ENCODE measurements around the gene CHSY1. TPM values are rescaled to one million over a fixed set of nuclear protein-coding genes. Genes with fewer than 3 reads are reported as not detected.

Gene CHSY1
- total and polyA plus RNA-seq, 2 of the 4 experiments (the other 2 are of a cell fraction), result 40.9 to 53.2 TPM

DNA sequence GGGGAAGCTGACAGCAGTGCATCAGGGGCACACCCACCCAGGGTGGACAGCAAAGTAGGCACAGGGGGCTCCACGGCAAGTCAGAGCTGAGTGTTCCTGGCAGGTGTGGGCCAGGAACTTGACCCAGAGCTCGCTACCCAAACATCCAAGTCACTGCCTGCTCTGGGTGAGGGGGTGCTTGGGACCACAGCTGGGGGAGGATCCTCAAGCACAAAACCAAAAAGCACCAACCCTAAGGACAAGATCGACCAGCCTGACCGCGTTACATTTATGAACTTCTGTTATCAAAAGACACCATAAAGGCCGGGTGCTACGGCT lies 101.2 kb downstream of the CHSY1 start:
- Histone ChIP-seq H3K27me3 (ENCODE audit: control insufficient read depth, insufficient read depth, low read length) (no peaks in the 10 kb centered on the region), H4K5ac (ENCODE audit: low read depth, low read length) (no peak overlapping the region), H3K4me1 (ENCODE audit: control insufficient read depth, insufficient read depth, low read length) (peaks cover under 1% of the 10 kb centered on the region), H3K4me2 (ENCODE audit: low read depth, low read length) (no peak overlapping the region), H3K9ac (ENCODE audit: low read depth, low read length) (no peak overlapping the region), H4K20me1 (ENCODE audit: insufficient read depth, low read length) (no peaks in the 10 kb centered on the region), H2BK15ac (ENCODE audit: low read depth, low read length) (no peak overlapping the region), H3K36me3 (ENCODE audit: control insufficient read depth, insufficient read depth, low read length) (no peaks in the 10 kb centered on the region), H3K27ac (ENCODE audit: insufficient read depth, low read length) (no peak overlapping the region), H2AK9ac (replicated peaks; ENCODE audit: low read depth, low read length, poor library complexity) (no peak overlapping the region), H3K23ac (ENCODE audit: low read depth, low read length) (no peak overlapping the region), H2AFZ (replicated peaks; ENCODE audit: low read length, poor library complexity) (no peak overlapping the region), H3K56ac (ENCODE audit: extremely low read depth, insufficient read depth, low read length) (no peak overlapping the region), H2BK20ac (ENCODE audit: low read depth, low read length) (no peak overlapping the region), H4K91ac (ENCODE audit: insufficient read depth, low read depth, low read length) (no peak overlapping the region), H3K14ac (replicated peaks; ENCODE audit: low read depth, low read length) (no peak overlapping the region), H3K4ac (ENCODE audit: low read depth, low read length) (no peak overlapping the region), H3K9me3 (ENCODE audit: control insufficient read depth, insufficient read depth, low read length) (no peaks in the 10 kb centered on the region), H2BK120ac (ENCODE audit: low read depth, low read length) (no peak overlapping the region), H3K9me1 (ENCODE audit: insufficient read depth, low read length) (peaks cover 5% of the 10 kb centered on the region; the same call in 1 of the 2 replicates), H4K8ac (ENCODE audit: low read depth in 2 of 2, low read length in 2 of 2) (no peak overlapping the region), H2AK5ac (ENCODE audit: low read depth, low read length) (peak overlapping the region; percentile 30; the same call in 1 of the 2 replicates), H3K18ac (ENCODE audit: low read depth, low read length) (no peak overlapping the region), H2BK5ac (ENCODE audit: low read depth, low read length, poor library complexity, severe bottlenecking) (no peak overlapping the region), H3K4me3 (ENCODE audit: insufficient read depth, low read depth, low read length) (no peak overlapping the region), H3K79me1 (ENCODE audit: low read depth in 1 of 2, low read length in 2 of 2) (no peaks in the 10 kb centered on the region)
- dilution Hi-C loops (cut with HindIII; ENCODE audit: low sequenced_read_pairs, unreplicated experiment) (no loop called here), intact Hi-C loops (cut with micrococcal nuclease) (no loop called here), in situ Hi-C loops (cut with MboI; ENCODE audit: low sequenced_read_pairs) (no loop called here)
- ATAC-seq (ENCODE audit: low read depth), result no peak
- TF ChIP-seq, protein P1, sequence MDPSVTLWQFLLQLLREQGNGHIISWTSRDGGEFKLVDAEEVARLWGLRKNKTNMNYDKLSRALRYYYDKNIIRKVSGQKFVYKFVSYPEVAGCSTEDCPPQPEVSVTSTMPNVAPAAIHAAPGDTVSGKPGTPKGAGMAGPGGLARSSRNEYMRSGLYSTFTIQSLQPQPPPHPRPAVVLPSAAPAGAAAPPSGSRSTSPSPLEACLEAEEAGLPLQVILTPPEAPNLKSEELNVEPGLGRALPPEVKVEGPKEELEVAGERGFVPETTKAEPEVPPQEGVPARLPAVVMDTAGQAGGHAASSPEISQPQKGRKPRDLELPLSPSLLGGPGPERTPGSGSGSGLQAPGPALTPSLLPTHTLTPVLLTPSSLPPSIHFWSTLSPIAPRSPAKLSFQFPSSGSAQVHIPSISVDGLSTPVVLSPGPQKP (IDR thresholded peaks at IDR 0.05; ENCODE audit: borderline replicate concordance, low read depth, low read length), result no peak
- TF ChIP-seq POLR2A (IDR thresholded peaks at IDR 0.05; ENCODE audit: low read depth, low read length) (no peak), CEBPB (IDR thresholded peaks at IDR 0.05; ENCODE audit: low read depth, low read length) (no peak)
- ChIA-PET POLR2A (ENCODE audit: unreplicated experiment) (no interaction called here), CTCF (interaction anchor here (0.6 kb wide), 1 partner anchor 21 kb away, joined by 5 read pairs; no protein-coding TSS in a partner anchor)
- DNase-seq, result no peak
- no TSS peak for BruUV-seq (replicated peaks)
- WGBS, 2 experiments (ENCODE audit: extremely low coverage in 2 of 2, insufficient read length in 1 of 2), result no CpG with 5 or more reads among the region's 7 CpGs
